Measurements from ENCODE around the gene MACO1.
"Not testable (repeated sequence)": the region's sequence is repeated elsewhere in the genome, so short reads cannot be mapped to it uniquely, and the experiment has no call there.

DNA sequence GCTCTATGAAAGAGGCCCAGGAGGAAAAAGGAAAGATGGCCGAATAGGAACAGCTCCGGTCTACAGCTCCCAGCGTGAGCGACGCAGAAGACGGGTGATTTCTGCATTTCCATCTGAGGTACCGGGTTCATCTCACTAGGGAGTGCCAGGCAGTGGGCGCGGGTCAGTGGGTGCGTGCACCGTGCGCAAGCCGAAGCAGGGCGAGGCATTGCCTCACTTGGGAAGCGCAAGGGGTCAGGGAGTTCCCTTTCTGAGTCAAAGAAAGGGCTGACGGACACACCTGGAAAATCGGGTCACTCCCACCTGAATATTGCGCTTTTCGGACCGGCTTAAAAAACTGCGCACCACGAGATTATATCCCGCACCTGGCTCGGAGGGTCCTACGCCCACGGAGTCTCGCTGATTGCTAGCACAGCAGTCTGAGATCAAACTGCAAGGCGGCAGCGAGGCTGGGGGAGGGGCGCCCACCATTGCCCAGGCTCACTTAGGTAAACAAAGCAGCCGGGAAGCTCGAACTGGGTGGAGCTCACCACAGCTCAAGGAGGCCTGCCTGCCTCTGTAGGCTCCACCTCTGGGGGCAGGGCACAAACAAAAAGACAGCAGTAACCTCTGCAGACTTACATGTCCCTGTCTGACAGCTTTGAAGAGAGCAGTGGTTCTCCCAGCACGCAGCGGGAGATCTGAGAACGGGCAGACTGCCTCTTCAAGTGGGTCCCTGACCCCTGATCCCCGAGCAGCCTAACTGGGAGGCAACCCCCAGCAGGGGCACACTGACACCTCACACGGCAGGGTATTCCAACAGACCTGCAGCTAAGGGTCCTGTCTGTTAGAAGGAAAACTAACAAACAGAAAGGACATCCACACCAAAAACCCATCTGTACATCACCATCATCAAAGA lies 76.1 kb downstream of the MACO1 start:
- TF ChIP-seq, protein P1, sequence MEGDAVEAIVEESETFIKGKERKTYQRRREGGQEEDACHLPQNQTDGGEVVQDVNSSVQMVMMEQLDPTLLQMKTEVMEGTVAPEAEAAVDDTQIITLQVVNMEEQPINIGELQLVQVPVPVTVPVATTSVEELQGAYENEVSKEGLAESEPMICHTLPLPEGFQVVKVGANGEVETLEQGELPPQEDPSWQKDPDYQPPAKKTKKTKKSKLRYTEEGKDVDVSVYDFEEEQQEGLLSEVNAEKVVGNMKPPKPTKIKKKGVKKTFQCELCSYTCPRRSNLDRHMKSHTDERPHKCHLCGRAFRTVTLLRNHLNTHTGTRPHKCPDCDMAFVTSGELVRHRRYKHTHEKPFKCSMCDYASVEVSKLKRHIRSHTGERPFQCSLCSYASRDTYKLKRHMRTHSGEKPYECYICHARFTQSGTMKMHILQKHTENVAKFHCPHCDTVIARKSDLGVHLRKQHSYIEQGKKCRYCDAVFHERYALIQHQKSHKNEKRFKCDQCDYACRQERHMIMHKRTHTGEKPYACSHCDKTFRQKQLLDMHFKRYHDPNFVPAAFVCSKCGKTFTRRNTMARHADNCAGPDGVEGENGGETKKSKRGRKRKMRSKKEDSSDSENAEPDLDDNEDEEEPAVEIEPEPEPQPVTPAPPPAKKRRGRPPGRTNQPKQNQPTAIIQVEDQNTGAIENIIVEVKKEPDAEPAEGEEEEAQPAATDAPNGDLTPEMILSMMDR (IDR thresholded peaks at IDR 0.05; ENCODE audit: low read depth, low read length, missing input control): not testable (repeated sequence)
- TF ChIP-seq SP1 (IDR thresholded peaks at IDR 0.05): not testable (repeated sequence)
